HG02678 (cell line): Measurements from ENCODE around the gene GTPBP1.

Experiments
- ATAC-seq: cut with Tn5 transposase; IDR thresholded peaks from one replicate; pipeline ENCODE4 v1.9.1; 2021; ENCODE audit warnings: mild to moderate bottlenecking, moderate library complexity; ENCODE audit not compliant: unreplicated experiment

GTPBP1 gene

DNA sequence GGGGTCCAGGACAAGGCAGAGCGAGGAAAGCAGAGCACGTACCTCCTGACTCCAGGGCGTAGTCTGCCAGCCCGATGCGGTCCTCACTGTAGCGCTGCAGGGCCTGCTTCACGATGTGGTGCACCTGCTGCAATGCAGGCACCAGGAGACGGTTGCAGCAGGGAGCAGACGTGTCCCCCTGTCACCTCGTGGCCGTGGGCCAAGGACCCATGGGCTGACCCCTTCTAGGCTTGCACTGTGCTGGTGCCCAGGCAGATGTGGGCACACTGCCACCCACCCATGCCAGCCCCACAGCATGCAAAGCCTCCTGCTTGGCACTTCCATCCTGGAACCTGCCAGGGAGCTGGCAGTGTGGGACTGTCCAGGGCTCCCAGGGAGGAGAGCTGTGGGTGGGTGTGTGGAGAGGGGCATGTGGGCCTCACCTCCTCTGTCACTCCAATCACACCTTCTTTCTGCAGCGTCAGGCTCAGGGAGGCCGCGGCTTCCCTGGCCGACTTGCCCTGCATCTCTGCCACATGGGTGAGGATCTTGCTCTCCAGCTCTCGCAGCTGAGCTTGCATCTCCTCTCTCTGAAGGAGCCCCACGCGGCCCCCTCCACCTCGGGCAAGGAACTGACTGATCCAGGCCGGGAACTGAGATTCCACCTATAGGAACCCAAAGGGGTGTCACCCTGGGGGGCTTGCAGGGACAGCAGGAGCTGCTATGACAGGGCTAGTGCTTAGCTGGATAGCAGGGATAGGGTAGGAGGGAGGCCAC lies 33.7 kb downstream of the GTPBP1 start:
- no peak for ATAC-seq

- no peak for ATAC-seq
These were observed 34.5 kb downstream of the GTPBP1 start for GRCh38 chr22:38740116-38740723.

GRCh38 chr22:38740754-38741153 lies 35.0 kb downstream of the GTPBP1 start:
- ATAC-seq = no peak

DNA sequence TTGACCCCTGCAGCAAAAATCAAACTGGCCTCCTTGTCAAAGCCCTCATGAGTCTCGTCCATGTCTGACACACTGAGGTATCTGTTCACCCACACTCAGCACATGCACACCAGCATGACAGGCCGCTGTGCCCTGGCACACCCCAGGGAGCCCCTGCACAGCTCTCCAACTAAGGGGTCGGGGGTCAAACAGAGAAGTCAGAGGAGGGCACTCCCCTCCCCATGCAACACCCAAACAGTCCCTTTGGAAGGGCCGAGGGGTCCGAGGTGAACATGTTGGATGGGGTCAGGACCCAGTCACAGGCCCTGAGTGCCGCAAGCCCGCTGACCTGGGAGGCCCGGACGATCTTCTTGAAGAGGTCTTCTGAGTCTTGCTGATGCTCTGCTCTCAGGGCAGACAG lies 35.4 kb downstream of the GTPBP1 start:
- ATAC-seq = no peak

- no peak for ATAC-seq
These were observed 35.8 kb downstream of the GTPBP1 start for GRCh38 chr22:38741576-38741975.

- ATAC-seq = no peak
These were observed 36.6 kb downstream of the GTPBP1 start for GRCh38 chr22:38742176-38742942.

DNA sequence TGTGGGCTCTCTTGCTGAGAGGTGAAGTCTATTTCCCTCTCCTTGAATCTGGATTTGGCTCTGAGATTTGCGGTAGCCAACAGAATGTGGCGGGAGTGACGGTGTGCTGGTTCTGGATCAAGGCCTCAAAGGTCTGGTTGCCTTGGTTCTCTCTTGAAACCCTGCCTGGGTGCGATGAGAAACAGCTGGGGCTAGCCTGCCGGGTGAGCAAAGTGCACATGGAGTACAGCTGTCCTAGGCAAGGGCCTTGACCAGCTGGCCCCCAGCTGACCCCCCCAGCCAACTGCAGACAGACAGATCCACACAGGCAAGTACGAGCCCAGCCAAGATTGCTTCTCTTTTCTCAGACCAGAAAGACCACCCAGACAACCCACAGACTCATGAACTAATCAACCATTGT lies 39.2 kb downstream of the GTPBP1 start:
- no peak for ATAC-seq

DNA sequence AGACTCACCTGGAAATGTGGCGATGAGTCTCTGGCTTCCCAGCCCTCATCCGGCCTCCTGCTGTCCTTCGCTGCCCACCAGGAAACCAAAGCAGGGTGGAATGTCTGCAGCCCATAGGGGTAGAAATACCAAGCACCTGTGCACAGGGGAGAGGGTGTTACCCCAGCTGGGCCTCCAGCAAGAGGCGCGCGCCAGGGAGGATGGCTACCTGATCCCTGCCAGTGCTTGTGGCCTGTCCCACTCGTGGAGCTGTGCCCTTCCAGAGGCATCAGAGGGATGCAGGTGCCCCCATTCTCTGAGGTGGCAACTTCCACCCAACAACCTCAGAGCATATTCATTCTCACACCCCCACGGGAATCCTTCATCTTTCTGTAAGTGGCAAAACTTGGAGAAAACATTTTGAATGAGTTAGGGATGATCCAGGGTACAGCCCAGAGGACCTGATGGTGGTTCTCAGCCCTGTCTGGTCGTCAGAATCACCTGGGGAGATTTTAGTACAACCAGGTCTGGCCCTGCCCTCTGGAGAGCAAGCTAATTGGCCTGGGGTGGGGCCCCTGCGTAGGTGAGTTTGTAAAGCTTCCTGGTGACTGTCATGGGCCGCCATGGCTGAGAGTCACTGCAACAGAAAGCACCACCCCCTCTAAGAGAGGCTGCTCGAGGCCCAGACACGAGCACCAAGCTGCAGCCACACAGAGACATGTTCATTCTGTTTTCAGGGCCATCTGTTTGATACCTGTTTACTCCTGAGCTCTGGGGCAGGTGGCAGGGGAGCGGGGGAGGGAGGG lies 40.1 kb downstream of the GTPBP1 start:
- ATAC-seq = no peak

GRCh38 chr22:38748487-38749136 lies 42.9 kb downstream of the GTPBP1 start:
- ATAC-seq = no peak

DNA sequence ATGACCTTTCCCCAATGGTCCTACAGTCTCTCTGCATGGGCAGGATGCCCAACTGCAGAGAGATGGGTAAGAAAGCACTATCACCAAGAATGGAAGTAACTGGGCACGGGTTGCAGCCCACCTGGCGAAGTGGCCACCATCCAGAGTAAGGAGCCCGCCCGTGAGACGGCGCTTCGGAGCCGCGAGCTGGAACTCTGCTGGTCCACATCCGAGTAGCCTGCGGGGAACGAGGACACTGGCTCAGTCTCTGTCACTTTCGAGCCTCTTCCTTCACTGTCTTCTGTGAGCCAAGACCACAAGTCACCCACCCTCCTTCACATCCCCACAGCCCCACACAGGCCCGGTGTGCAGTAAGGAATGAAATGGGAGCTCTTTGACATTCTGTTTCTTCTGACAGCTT lies 44.4 kb downstream of the GTPBP1 start:
- no peak for ATAC-seq

- no peak for ATAC-seq
These were observed 44.9 kb downstream of the GTPBP1 start for GRCh38 chr22:38750638-38751037.

DNA sequence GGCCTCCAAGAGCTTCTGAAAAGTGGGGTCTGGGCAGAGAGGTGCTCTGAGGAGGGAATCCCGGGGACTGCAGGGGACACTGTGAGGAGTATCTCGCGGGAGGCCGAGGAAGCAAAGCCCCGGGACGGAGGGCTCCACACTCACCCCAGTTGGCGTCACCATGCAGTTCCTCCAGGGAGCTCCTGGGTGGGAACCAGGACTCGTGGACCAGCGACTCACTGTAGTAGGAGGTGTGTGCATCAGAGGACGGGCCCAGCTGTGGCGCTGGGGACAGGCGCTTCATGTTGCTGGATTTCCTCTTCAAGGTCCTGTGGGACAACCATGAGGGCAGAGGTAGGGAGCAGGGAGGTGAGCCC lies 45.3 kb downstream of the GTPBP1 start:
- no peak for ATAC-seq

DNA sequence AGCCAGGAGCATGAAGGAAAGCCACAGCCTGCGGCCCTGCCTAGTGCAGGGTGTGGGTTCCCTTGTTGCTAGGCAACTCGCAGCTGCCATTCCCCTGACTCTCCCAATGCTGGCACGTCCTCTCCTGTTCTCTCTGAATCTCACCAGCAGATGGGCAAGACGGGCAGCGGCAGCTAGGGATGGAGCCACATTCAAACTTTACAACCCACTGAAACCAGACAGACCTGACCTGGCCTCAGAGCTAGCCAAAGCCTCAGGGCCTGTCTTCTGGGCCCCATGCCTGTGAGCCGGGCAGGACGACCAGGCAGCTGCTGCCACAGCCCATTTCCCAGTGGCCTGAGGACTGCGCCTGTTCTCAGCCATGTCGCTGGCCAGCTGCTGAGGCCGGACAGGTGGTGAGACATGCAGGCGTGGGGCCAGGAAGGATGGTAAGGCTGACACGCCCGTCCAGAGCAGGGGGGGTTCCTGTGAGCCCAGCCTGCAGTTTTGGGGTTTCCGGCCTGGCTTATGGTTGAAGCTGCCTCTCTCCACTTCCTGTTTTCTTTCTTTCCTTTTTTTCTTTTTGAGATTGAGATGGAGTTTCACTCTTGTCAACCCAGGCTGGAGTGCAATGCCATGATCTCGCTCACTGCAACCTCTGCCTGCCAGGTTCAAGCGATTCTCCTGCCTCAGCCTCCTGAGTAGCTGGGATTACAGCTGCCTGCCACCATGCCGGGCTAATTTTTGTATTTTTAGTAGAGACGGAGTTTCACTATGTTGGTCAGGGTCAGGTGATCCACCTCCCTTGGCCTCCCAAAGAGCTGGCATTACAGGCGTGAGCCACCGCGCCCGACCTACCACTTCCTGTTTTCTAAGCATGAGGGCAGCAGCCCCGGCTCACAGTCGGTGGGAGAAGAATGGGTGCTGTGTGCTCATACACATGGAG lies 45.9 kb downstream of the GTPBP1 start:
- peak; percentile 49 for ATAC-seq

GRCh38 chr22:38753948-38754750 lies 48.4 kb downstream of the GTPBP1 start:
- no peak for ATAC-seq

DNA sequence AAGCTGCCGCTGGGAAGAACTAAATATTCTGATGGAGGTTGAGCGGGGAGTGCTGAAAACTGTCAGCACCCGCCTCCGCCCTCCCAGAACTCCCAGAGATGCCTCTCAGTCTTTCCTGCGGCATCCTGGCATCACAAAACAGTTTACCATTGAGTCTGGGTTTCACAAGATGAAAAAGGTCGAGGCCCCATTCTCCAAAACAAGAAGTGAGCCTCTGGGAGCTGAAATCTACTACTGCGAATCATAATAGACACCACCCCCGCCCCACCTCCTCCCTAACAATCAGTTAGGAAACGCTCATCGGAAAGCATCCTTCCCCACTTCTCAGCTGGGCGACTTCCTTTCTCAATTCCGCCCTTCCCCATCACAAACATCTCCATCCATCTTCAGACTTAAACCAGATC lies 49.0 kb downstream of the GTPBP1 start:
- no peak for ATAC-seq

GRCh38 chr22:38755155-38755910 lies 49.6 kb downstream of the GTPBP1 start:
- ATAC-seq = peak; percentile 33

DNA sequence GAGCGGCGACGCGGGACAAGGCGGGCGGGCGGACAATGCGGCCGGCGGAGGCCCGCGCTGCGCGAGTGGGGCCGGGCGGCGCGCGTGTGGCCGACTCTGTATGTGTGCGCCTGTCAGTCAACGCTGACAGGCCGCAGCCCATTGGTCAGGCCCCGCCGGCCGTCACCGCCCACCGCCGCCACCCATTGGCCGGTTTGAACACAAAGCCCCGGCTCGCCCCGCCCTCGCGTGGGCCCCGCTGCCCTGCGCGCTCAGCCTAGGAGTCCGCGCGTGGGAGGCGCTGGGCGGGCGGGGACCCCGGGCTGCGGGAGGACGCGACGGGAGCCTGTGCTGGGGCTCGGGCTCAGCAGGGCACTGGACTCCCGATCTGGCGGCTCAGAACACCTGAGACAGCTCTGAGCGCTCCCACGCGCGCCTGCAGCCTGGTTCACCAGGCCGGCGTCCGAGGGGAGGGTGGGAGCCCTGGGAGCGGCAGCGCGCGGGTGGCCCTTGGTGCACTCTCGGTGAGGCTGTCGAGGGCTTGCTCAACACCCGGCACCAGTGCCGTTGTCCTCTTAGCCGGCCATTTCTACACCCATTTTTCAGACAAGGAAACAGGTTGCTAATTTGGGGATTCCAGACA lies 50.3 kb downstream of the GTPBP1 start, which contains the start of gene SUN2:
Gene SUN2 (minus strand): TSS at position 88 of the 622 bp plus-strand sequence. CDS start 3,370 bp downstream, outside the sequence.
- ATAC-seq = peak; percentile 72
